Measurements from ENCODE around the gene IQCK. TPM values are rescaled to one million over a fixed set of nuclear protein-coding genes. Genes with fewer than 3 reads are reported as not detected.

Gene IQCK
- total and polyA plus RNA-seq, 2 donors (not counting 1 experiment from before 2014, with no cell fraction given): 4.6 to 9.9 TPM

GRCh38 chr16:19872935-19873334 lies 154.9 kb downstream of the IQCK start:
- Histone ChIP-seq H2AFZ (ENCODE audit: low read length) (no peak overlapping the region), H3K9me3 (ENCODE audit: control insufficient read depth, insufficient read depth, low read depth, low read length) (no peaks in the 10 kb centered on the region), H4K20me1 (ENCODE audit: control insufficient read depth, extremely low read depth, insufficient read depth, low read length) (no peaks in the 10 kb centered on the region), H3K27me3 (ENCODE audit: control insufficient read depth, insufficient read depth, low read length) (no peaks in the 10 kb centered on the region), H3K36me3 (ENCODE audit: control insufficient read depth, insufficient read depth, low read length) (no peaks in the 10 kb centered on the region), H3K27ac (ENCODE audit: insufficient read depth, low read length) (no peak overlapping the region), H3K79me2 (ENCODE audit: control insufficient read depth, insufficient read depth, low read length) (no peaks in the 10 kb centered on the region), H3K4me2 (ENCODE audit: extremely low read depth, insufficient read depth, low read length) (no peak overlapping the region), H3K4me1 (ENCODE audit: control insufficient read depth, extremely low read depth, insufficient read depth, low read length) (no peaks in the 10 kb centered on the region), H3K4me3 (replicated peaks in 1 of 4; ENCODE audit: control extremely low read depth in 1 of 4, insufficient read depth in 1 of 4, low read depth in 3 of 4, low read length in 4 of 4) (no peak overlapping the region), H3K9ac (ENCODE audit: insufficient read depth, low read length) (no peak overlapping the region)
- TF ChIP-seq CTCF (conservative IDR thresholded peaks at IDR 0.05 in 1 of 2, IDR thresholded peaks at IDR 0.05 in 1 of 2; ENCODE audit: low read depth in 1 of 2, low read length in 2 of 2) (no peak), EZH2 (IDR thresholded peaks at IDR 0.05; ENCODE audit: low read length, missing control alignments) (no peak)
- no peak for DNase-seq (ENCODE audit: low read depth in 2 of 2)

DNA sequence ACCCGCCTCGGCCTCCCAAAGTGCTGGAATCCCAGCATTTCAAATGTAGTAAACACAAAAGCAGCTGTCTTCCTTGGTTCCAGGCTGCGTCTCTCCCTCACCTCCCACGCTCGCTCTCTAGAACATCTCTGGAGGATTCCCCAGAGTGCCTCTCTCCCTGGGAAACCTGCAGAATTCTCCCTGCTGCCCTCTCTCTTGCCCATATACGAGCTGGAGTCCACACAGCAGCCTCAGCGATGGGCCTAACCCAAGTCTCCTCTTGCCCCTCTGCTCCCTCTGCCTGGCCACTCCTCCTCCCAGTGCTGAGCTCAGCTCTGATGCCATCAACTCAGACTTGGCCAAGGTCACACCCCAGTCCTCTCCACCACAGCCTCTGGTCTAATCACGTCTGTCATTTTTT lies 156.0 kb downstream of the IQCK start:
- no peak overlapping the region for H3K27ac ChIP-seq (ENCODE audit: insufficient read depth, low read length)
- H3K4me3 ChIP-seq (replicated peaks in 1 of 4; ENCODE audit: control extremely low read depth in 1 of 4, insufficient read depth in 1 of 4, low read depth in 3 of 4, low read length in 4 of 4): no peak overlapping the region
- H3K79me2 ChIP-seq (ENCODE audit: control insufficient read depth, insufficient read depth, low read length): no peaks in the 10 kb centered on the region
- no peaks in the 10 kb centered on the region for H3K27me3 ChIP-seq (ENCODE audit: control insufficient read depth, insufficient read depth, low read length)
- H2AFZ ChIP-seq (ENCODE audit: low read length): no peak overlapping the region
- no peaks in the 10 kb centered on the region for H4K20me1 ChIP-seq (ENCODE audit: control insufficient read depth, extremely low read depth, insufficient read depth, low read length)
- no peak overlapping the region for H3K9ac ChIP-seq (ENCODE audit: insufficient read depth, low read length)
- H3K36me3 ChIP-seq (ENCODE audit: control insufficient read depth, insufficient read depth, low read length): no peaks in the 10 kb centered on the region
- TF ChIP-seq CTCF (conservative IDR thresholded peaks at IDR 0.05 in 1 of 2, IDR thresholded peaks at IDR 0.05 in 1 of 2; ENCODE audit: low read depth in 1 of 2, low read length in 2 of 2): no peak
- TF ChIP-seq EZH2 (IDR thresholded peaks at IDR 0.05; ENCODE audit: low read length, missing control alignments): no peak
- H3K9me3 ChIP-seq (ENCODE audit: control insufficient read depth, insufficient read depth, low read depth, low read length): no peaks in the 10 kb centered on the region
- no peak for DNase-seq (ENCODE audit: low read depth in 2 of 2)
- no peaks in the 10 kb centered on the region for H3K4me1 ChIP-seq (ENCODE audit: control insufficient read depth, extremely low read depth, insufficient read depth, low read length)
- H3K4me2 ChIP-seq (ENCODE audit: extremely low read depth, insufficient read depth, low read length): no peak overlapping the region

GRCh38 chr16:19874851-19875546 lies 156.9 kb downstream of the IQCK start:
- Histone ChIP-seq H3K27me3 (ENCODE audit: control insufficient read depth, insufficient read depth, low read length) (no peaks in the 10 kb centered on the region), H3K36me3 (ENCODE audit: control insufficient read depth, insufficient read depth, low read length) (no peaks in the 10 kb centered on the region), H3K27ac (ENCODE audit: insufficient read depth, low read length) (no peak overlapping the region), H2AFZ (ENCODE audit: low read length) (no peak overlapping the region), H3K9me3 (ENCODE audit: control insufficient read depth, insufficient read depth, low read depth, low read length) (no peaks in the 10 kb centered on the region), H3K4me3 (replicated peaks in 1 of 4; ENCODE audit: control extremely low read depth in 1 of 4, insufficient read depth in 1 of 4, low read depth in 3 of 4, low read length in 4 of 4) (no peak overlapping the region), H3K9ac (ENCODE audit: insufficient read depth, low read length) (no peak overlapping the region), H3K79me2 (ENCODE audit: control insufficient read depth, insufficient read depth, low read length) (no peaks in the 10 kb centered on the region), H3K4me1 (ENCODE audit: control insufficient read depth, extremely low read depth, insufficient read depth, low read length) (no peaks in the 10 kb centered on the region), H3K4me2 (ENCODE audit: extremely low read depth, insufficient read depth, low read length) (no peak overlapping the region), H4K20me1 (ENCODE audit: control insufficient read depth, extremely low read depth, insufficient read depth, low read length) (no peaks in the 10 kb centered on the region)
- TF ChIP-seq CTCF (conservative IDR thresholded peaks at IDR 0.05 in 1 of 2, IDR thresholded peaks at IDR 0.05 in 1 of 2; ENCODE audit: low read depth in 1 of 2, low read length in 2 of 2) (no peak), EZH2 (IDR thresholded peaks at IDR 0.05; ENCODE audit: low read length, missing control alignments) (no peak)
- DNase-seq (ENCODE audit: low read depth in 2 of 2): no peak

Data from fibroblast of lung (primary cell).